ENCODE data around the gene FOXN3.

DNA sequence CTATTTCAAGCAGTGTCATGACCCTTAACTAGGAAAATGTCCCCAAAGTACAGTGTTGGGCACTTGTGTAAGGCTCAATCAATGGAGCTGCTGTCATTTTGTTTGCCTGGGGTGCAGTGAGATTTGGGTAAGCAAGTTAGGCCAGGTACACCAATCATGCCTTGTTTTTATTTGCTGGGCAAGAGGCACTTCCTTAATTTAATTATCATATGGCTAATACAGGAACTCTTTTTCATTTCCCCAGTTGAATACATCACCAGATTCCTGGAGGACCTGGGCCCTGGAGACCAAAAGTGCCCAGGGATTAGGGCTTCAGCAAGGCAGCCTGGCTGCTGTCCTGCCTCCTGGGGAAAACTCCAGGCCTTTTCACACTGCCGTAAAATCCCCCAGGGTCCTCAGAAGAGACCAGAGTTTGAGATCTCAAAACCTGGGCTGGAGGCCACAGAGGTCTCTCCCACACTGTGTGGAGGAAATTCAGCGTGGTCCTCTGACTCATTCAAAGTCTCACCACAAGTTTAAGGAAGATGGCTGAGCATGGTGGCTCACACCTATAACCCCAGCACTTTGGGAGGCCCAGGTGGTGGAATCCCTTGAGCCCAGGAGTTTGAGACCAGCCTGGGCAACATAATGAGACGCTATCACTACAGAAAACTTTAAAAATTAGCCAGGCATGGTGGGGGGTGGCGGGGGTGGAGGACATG lies 28.4 kb upstream of the FOXN3 start:
- no peak for TF ChIP-seq POLR2AphosphoS5 (IDR thresholded peaks at IDR 0.05; ENCODE audit: insufficient read depth, low read depth, low read length)
- no peak for TF ChIP-seq MYC (IDR thresholded peaks at IDR 0.05; ENCODE audit: low read depth, low read length)
- TF ChIP-seq, protein P1, sequence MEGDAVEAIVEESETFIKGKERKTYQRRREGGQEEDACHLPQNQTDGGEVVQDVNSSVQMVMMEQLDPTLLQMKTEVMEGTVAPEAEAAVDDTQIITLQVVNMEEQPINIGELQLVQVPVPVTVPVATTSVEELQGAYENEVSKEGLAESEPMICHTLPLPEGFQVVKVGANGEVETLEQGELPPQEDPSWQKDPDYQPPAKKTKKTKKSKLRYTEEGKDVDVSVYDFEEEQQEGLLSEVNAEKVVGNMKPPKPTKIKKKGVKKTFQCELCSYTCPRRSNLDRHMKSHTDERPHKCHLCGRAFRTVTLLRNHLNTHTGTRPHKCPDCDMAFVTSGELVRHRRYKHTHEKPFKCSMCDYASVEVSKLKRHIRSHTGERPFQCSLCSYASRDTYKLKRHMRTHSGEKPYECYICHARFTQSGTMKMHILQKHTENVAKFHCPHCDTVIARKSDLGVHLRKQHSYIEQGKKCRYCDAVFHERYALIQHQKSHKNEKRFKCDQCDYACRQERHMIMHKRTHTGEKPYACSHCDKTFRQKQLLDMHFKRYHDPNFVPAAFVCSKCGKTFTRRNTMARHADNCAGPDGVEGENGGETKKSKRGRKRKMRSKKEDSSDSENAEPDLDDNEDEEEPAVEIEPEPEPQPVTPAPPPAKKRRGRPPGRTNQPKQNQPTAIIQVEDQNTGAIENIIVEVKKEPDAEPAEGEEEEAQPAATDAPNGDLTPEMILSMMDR (IDR thresholded peaks at IDR 0.05; ENCODE audit: extremely low read depth in 1 of 2, insufficient read depth in 1 of 2, low read depth in 1 of 2, low read length in 2 of 2): no peak
- TF ChIP-seq POLR2A (IDR thresholded peaks at IDR 0.05; ENCODE audit: low read depth, low read length): no peak
- TF ChIP-seq EZH2 (IDR thresholded peaks at IDR 0.05; ENCODE audit: borderline replicate concordance, low read depth, low read length, severe bottlenecking): no peak
- TF ChIP-seq, protein P2, sequence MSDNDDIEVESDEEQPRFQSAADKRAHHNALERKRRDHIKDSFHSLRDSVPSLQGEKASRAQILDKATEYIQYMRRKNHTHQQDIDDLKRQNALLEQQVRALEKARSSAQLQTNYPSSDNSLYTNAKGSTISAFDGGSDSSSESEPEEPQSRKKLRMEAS (IDR thresholded peaks at IDR 0.05; ENCODE audit: insufficient read depth, insufficient read length): no peak
